Measurements from ENCODE around the gene LIPM. TPM values are rescaled to one million over a fixed set of nuclear protein-coding genes. Genes with fewer than 3 reads are reported as not detected.

Gene LIPM
- total RNA-seq, 1 experiment from 2014 or later = not detected

DNA sequence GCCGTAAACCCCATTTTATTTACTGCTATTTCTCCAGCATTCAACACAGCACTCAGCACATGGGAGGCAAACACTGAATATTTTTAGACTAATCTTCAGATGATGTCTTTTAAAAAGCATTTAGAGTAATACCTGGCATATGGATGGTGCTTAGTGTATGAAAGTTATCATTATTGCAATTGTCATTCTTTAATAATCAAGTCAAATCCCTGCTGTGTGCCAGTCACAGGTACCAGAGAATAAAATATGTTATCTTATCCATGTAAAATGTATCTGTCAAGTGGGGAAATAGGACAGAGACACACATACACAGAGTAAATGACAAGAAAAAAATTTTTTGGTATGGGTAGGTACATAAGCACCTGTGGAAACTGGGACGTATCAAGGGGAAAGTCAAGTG lies 30.6 kb downstream of the LIPM start:
- Histone ChIP-seq H3K27ac (ENCODE audit: low read length) (no peak overlapping the region), H3K9me2 (replicated peaks; ENCODE audit: low read length) (no peaks in the 10 kb centered on the region), H3K4me3 (ENCODE audit: low read length) (no peak overlapping the region), H3K9me3 (ENCODE audit: low read length) (no peaks in the 10 kb centered on the region), H2AFZ (ENCODE audit: low read length) (no peak overlapping the region), H3K79me2 (ENCODE audit: low read length) (no peaks in the 10 kb centered on the region), H3K4me1 (ENCODE audit: insufficient read depth, low read length) (no peaks in the 10 kb centered on the region), H3K9ac (ENCODE audit: low read length) (no peak overlapping the region), H3F3A (ENCODE audit: low read length, unreplicated experiment) (no peaks in the 10 kb centered on the region), H4K20me1 (ENCODE audit: low read length) (no peaks in the 10 kb centered on the region), H3K36me3 (ENCODE audit: low read depth, low read length) (no peaks in the 10 kb centered on the region), H3K27me3 (ENCODE audit: low read length) (no peaks in the 10 kb centered on the region), H3K4me2 (ENCODE audit: low read length) (no peak overlapping the region)
- ChIA-PET CTCF (no interaction called here), POLR2A (ENCODE audit: unreplicated experiment) (no interaction called here)
- BruUV-seq (replicated peaks) = no TSS peak
- TF ChIP-seq EZH2phosphoT487 (IDR thresholded peaks at IDR 0.05; ENCODE audit: borderline replicate concordance, low read length) (no peak), EZH2 (IDR thresholded peaks at IDR 0.05; ENCODE audit: low read length, unreplicated experiment) (no peak)
- TF ChIP-seq, protein P1, sequence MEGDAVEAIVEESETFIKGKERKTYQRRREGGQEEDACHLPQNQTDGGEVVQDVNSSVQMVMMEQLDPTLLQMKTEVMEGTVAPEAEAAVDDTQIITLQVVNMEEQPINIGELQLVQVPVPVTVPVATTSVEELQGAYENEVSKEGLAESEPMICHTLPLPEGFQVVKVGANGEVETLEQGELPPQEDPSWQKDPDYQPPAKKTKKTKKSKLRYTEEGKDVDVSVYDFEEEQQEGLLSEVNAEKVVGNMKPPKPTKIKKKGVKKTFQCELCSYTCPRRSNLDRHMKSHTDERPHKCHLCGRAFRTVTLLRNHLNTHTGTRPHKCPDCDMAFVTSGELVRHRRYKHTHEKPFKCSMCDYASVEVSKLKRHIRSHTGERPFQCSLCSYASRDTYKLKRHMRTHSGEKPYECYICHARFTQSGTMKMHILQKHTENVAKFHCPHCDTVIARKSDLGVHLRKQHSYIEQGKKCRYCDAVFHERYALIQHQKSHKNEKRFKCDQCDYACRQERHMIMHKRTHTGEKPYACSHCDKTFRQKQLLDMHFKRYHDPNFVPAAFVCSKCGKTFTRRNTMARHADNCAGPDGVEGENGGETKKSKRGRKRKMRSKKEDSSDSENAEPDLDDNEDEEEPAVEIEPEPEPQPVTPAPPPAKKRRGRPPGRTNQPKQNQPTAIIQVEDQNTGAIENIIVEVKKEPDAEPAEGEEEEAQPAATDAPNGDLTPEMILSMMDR (conservative IDR thresholded peaks at IDR 0.05; ENCODE audit: low read depth, low read length) = no peak
- no peak for ATAC-seq
- intact Hi-C loops (cut with micrococcal nuclease) = no loop called here
- no peak for DNase-seq

DNA sequence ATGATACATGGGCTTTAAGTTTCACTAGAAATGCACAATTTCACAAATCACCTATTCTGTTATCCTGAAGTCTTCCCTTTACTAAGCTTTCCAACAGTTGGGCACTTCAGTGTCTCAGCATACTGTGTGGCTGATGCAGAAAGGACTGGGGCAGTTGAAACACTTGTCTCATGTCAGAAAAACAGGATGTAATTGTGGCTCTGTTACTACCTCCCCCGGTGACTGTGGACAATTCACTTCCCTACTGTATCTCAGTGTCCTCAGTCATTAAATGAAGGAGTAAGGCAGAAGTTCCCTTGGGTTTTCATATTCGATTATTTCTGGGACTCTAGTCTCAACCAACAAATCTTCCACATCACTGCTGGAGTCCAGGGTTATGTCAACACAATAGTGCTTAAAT lies 31.2 kb downstream of the LIPM start:
- no peak for DNase-seq
- Histone ChIP-seq H4K20me1 (ENCODE audit: low read length) (no peaks in the 10 kb centered on the region), H3F3A (ENCODE audit: low read length, unreplicated experiment) (no peaks in the 10 kb centered on the region), H3K4me1 (ENCODE audit: insufficient read depth, low read length) (no peaks in the 10 kb centered on the region), H3K27ac (ENCODE audit: low read length) (no peak overlapping the region), H3K79me2 (ENCODE audit: low read length) (no peaks in the 10 kb centered on the region), H2AFZ (ENCODE audit: low read length) (no peak overlapping the region), H3K9me2 (replicated peaks; ENCODE audit: low read length) (no peaks in the 10 kb centered on the region), H3K4me2 (ENCODE audit: low read length) (no peak overlapping the region), H3K9ac (ENCODE audit: low read length) (no peak overlapping the region), H3K36me3 (ENCODE audit: low read depth, low read length) (no peaks in the 10 kb centered on the region), H3K9me3 (ENCODE audit: low read length) (no peaks in the 10 kb centered on the region), H3K4me3 (ENCODE audit: low read length) (no peak overlapping the region), H3K27me3 (ENCODE audit: low read length) (no peaks in the 10 kb centered on the region)
- BruUV-seq (replicated peaks) = no TSS peak
- ATAC-seq = no peak
- ChIA-PET POLR2A (ENCODE audit: unreplicated experiment) (no interaction called here), CTCF (no interaction called here)
- TF ChIP-seq EZH2 (IDR thresholded peaks at IDR 0.05; ENCODE audit: low read length, unreplicated experiment) (no peak), EZH2phosphoT487 (IDR thresholded peaks at IDR 0.05; ENCODE audit: borderline replicate concordance, low read length) (no peak)
- TF ChIP-seq, protein P1 (conservative IDR thresholded peaks at IDR 0.05; ENCODE audit: low read depth, low read length) = no peak
- intact Hi-C loops (cut with micrococcal nuclease) = no loop called here

DNA sequence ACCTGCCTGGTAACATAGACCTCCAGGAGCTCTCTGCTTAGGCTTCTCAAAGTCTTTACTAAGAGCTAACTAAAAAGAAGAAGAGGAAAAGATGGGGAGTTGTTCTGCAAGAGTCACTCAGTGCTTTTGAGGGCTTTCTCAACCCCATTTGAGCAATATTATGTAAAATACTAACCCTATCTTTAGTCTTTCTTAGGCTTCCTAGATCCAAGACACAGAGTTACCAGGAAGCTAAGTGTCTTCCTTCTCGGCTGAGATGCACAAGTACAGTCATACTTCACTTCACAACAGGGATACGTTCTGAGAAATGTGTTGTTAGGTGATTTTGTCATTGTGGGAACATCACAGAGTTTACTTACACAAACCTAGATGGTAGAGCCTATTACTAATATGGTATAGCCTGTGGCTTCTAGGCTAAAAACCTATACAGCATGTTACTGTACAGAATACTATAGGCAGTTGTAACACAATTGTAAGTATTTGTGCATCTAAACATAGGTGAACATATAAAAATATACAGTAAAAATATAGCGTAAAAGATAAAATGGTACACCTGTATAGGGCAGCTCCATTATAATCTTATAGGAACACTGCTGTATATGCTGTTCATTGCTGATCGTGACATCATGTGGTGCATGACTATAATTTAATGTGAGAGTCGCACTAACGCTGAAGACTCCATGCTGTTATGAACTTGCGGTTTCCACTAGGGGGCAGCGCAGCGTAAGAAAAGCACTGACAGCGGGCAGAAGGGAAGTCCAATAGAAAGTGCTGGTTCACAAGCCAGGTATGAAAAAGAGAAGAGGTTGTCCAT lies 32.8 kb downstream of the LIPM start:
- Histone ChIP-seq H3K4me3 (ENCODE audit: low read length) (no peak overlapping the region), H3K4me1 (ENCODE audit: insufficient read depth, low read length) (no peaks in the 10 kb centered on the region), H3K79me2 (ENCODE audit: low read length) (no peaks in the 10 kb centered on the region), H3K27me3 (ENCODE audit: low read length) (no peaks in the 10 kb centered on the region), H3K4me2 (ENCODE audit: low read length) (no peak overlapping the region), H3K27ac (ENCODE audit: low read length) (no peak overlapping the region), H3K9me3 (ENCODE audit: low read length) (no peaks in the 10 kb centered on the region), H2AFZ (ENCODE audit: low read length) (no peak overlapping the region), H3K9ac (ENCODE audit: low read length) (no peak overlapping the region), H3K36me3 (ENCODE audit: low read depth, low read length) (no peaks in the 10 kb centered on the region), H4K20me1 (ENCODE audit: low read length) (no peaks in the 10 kb centered on the region), H3F3A (ENCODE audit: low read length, unreplicated experiment) (no peaks in the 10 kb centered on the region), H3K9me2 (replicated peaks; ENCODE audit: low read length) (no peaks in the 10 kb centered on the region)
- peak; percentile 83 for DNase-seq
- TF ChIP-seq, protein P1 (conservative IDR thresholded peaks at IDR 0.05; ENCODE audit: low read depth, low read length) = peak; percentile 88
- TF ChIP-seq EZH2 (IDR thresholded peaks at IDR 0.05; ENCODE audit: low read length, unreplicated experiment) = no peak
- TF ChIP-seq EZH2phosphoT487 (IDR thresholded peaks at IDR 0.05; ENCODE audit: borderline replicate concordance, low read length) = no peak
- peak; percentile 96 for ATAC-seq
- CTCF ChIA-PET = interaction anchor here (0.5 to 2.6 kb wide), 7 partner anchors 13 to 97 kb away, joined by 3 to 16 read pairs (median 4); partner anchors contain the start of genes ANKRD22 and STAMBPL1
- BruUV-seq (replicated peaks) = no TSS peak
- POLR2A ChIA-PET (ENCODE audit: unreplicated experiment) = no interaction called here
- intact Hi-C loops (cut with micrococcal nuclease) = loop anchor here (1.0 to 5.0 kb wide), 4 partner anchors 30 to 152 kb away; partner anchors contain the start of gene STAMBPL1

Measured in PC-3 (cell line).